Epithelial cell of proximal tubule (primary cell): Measurements from ENCODE around the gene L3MBTL4. TPM values are rescaled to one million over a fixed set of nuclear protein-coding genes. Genes with fewer than 3 reads are reported as not detected.

ENCODE experiments used
- DNase-seq: peaks from one replicate; pipeline ENCODE4 v3.0.0-alpha.2; 2011; ENCODE audit warnings: low read depth
- H3K4me3 ChIP-seq: 2 replicates; pipeline ENCODE4 v1.5.1; 2011; ENCODE audit warnings: low read depth, mild to moderate bottlenecking, low read length
- total RNA-seq: library from RNA; depleted of rRNA; stranded (reverse); fragments of >200 nt; gene quantifications from 2 replicates; pipeline ENCODE4 v1.2.3, GENCODE V29; 2015
- TF ChIP-seq, protein P1 (sequence below): conservative IDR thresholded peaks from 2 replicates; pipeline ENCODE4 v1.5.1; 2012; ENCODE audit warnings: low read depth, mild to moderate bottlenecking, low read length

L3MBTL4 gene
- total RNA-seq, 1 donor from 2014 or later: 4.0 TPM

DNA sequence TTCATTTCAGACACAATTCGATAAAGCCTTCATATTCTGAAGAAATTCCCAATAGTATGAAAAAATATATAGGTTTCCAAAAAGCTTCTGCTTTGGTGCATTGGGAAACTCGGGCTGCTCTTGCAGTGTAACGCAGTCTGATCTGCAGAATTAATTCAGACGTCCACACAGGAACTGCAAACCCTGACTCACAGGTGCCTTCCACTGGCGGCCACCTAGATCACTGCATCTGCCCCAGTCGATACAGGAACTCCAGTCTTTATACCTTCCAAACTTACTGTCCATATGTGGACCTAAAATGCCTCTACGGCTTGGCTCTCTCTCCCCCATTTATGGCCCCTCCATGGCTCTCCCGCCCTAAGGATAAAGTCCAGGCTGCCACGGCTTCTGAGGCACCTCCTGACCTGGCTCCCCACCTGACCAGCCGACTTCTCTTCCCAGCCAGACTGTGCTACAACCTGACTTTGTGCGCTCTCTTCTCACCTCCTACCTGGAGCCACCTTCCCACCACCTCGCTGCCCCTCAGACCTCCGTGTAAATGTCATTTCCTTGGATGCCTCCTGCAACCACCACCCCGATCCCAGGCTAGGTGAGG, 39.7 kb downstream of the L3MBTL4 start:
- TF ChIP-seq, protein P1, sequence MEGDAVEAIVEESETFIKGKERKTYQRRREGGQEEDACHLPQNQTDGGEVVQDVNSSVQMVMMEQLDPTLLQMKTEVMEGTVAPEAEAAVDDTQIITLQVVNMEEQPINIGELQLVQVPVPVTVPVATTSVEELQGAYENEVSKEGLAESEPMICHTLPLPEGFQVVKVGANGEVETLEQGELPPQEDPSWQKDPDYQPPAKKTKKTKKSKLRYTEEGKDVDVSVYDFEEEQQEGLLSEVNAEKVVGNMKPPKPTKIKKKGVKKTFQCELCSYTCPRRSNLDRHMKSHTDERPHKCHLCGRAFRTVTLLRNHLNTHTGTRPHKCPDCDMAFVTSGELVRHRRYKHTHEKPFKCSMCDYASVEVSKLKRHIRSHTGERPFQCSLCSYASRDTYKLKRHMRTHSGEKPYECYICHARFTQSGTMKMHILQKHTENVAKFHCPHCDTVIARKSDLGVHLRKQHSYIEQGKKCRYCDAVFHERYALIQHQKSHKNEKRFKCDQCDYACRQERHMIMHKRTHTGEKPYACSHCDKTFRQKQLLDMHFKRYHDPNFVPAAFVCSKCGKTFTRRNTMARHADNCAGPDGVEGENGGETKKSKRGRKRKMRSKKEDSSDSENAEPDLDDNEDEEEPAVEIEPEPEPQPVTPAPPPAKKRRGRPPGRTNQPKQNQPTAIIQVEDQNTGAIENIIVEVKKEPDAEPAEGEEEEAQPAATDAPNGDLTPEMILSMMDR: no peak
- DNase-seq: no peak
- no peak overlapping the region for H3K4me3 ChIP-seq

DNA sequence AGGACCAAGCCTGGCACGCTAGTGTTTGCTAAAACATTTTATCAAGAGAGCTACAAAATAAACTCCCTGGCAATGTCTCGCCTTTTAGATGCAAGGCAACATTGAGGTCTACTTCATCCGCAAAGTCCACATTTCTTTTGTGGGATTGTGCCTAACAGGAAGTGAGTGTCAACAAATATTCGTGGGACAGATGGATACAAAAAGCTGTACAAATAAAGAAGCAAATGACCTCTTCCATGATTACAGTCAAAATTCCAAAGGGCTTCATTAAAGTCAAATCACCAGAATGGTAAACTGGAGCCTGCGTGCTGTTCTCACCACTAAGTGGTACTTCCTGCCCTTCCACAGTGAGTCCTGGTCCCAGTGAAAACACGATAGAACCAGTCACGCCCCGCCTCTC, 40.4 kb downstream of the L3MBTL4 start:
- TF ChIP-seq, protein P1: no peak
- no peak for DNase-seq
- no peak overlapping the region for H3K4me3 ChIP-seq

DNA sequence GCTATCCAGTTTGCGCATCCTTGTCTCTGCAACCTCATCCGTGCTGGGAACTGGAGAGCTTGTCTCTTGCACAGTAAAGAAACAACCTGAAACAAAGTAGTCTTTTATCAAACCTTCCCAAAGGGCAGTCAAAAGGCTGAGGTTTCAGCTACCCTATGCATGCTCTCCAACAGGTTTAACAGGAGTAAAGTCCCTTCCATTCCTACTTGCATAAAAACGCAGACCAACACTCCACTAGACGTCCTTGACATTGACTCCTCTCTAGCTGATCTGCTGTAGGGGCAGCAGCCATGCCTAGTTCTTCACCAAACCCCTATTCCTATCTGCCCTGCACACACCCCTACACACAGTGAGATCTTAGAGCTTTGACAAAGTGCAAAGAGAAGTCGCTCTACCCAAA, 41.5 kb downstream of the L3MBTL4 start:
- DNase-seq: no peak
- H3K4me3 ChIP-seq: no peak overlapping the region
- TF ChIP-seq, protein P1: no peak

DNA sequence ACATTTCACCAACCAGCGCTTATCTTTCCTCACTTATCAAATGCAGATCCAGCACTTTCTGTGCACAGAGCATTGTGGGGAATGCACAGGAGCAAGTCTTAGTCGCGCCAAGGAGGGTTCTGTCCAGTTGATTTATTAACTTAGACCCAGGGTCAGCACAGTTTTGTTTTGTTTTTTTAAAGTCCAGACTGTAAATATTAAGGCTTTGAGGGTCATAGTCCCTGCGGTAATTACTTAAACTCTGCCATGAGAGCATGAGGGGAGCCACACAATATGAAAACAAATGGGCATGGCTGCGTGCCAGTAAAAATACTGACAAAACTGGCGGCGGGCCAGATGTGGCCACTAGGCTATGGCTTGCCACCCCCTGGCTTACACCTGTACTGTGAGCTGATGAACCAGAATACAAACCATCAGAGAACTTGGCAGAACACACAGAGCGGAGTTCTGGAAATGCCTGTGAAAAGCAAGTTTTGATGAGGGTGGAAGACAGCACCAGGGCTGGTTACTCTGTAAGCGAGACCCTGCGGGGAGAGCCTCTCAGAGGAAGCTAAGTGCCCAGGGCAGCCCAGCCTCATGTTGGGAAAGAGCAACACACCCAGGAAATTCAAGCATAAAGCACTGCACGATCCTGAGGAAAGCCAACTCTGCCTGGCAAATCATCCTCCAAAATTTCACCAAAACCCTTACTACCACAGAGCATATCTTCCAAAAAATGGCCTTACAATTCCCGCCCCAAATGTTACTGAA, 43.6 kb downstream of the L3MBTL4 start:
- peak overlapping the region; percentile 26 for H3K4me3 ChIP-seq
- no peak for DNase-seq
- TF ChIP-seq, protein P1: no peak

DNA sequence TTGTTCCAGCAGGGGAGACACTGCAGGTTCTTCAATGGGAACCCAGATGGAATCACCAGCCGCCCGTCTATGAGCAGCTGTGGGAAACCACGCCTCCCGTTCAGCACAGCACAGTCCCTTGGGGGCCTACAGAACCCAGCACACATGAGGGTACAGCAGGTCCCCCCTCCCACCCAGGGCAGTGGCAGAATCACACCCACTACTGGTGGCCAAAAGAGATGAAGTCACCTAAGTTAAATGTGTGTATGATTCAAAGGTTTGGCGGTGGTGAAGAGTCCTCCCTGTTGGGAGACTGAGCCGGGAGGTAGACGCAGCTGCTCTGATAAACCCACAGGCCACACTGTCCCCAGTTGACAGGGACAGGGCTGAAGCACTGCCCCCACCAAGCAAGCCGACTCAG, 44.3 kb downstream of the L3MBTL4 start:
- DNase-seq: no peak
- TF ChIP-seq, protein P1: no peak

DNA sequence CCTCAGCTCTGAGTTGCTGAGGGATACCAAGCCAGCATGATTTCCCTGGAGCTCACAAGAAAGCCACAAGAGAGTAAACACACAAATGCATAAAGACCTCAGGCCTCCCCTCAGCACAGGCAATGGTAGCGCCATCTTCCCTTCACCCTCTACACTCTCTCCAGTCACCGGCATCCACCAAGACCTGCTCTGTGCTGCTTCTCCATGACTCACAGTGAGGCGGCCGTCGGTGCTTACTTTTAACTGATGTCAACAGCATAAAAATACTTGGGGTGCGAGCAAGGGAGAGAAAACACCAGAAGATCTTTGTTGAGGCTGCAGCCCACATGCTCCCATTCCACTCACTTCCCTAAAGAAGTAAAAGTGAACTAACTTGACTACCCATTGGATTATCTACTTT, 46.7 kb downstream of the L3MBTL4 start:
- TF ChIP-seq, protein P1: no peak
- no peak overlapping the region for H3K4me3 ChIP-seq
- no peak for DNase-seq

More for the DNA sequence above, 44.3 kb downstream of the L3MBTL4 start:
- H3K4me3 ChIP-seq: peak overlapping the region; percentile 26

DNA sequence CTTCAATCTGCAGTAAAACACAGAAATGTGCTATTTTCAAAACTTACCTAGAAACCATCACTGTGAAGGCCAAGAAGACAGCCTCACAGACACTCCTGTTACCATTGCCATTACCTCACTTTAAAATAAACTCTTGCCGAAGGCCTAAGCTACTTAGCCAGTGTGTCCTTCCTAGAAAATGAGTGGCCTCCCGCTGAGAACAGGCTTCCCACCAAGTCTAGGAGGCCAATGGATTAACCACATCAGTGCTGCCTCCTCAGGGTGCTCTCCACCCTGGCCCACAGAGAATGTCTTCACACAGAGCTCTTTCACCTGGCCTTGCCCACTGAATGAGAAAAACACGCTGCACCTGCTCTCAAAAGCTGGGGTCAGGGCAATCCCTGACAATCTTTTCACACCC, 47.5 kb downstream of the L3MBTL4 start:
- TF ChIP-seq, protein P1: no peak
- H3K4me3 ChIP-seq: no peak overlapping the region
- DNase-seq: no peak
